Liver (tissue), 3 donors: ENCODE data around the gene SLC25A41.

Experiments used
- EGR1 ChIP-seq, 2 donors: IDR thresholded peaks; 2 replicates each; pipeline ENCODE4 v1.6.1; 2016 to 2018; ENCODE audit warnings: antibody characterized with exemption in 2 of 2, low read depth in 2 of 2
- FOXA1 ChIP-seq: IDR thresholded peaks from 2 replicates; pipeline ENCODE4 v1.6.1; 2016; ENCODE audit warnings: antibody characterized with exemption
- JUND ChIP-seq, 2 donors: IDR thresholded peaks; 2 replicates each; pipeline ENCODE4 v1.6.1; 2016; ENCODE audit warnings: antibody characterized with exemption in 2 of 2
- MAX ChIP-seq: IDR thresholded peaks from 2 replicates; pipeline ENCODE4 v1.6.1; 2016; ENCODE audit warnings: antibody characterized with exemption
- NR2F2 ChIP-seq: IDR thresholded peaks from 2 replicates; pipeline ENCODE4 v1.6.1; 2016; ENCODE audit warnings: antibody characterized with exemption
- RAD21 ChIP-seq, 2 donors: IDR thresholded peaks; 2 replicates each; pipeline ENCODE4 v1.6.1; 2016; ENCODE audit warnings: antibody characterized with exemption in 2 of 2, mild to moderate bottlenecking in 2 of 2
- RXRA ChIP-seq, 2 donors: IDR thresholded peaks; 2 replicates each; pipeline ENCODE4 v1.6.1; 2017 to 2018; ENCODE audit warnings: antibody characterized with exemption in 2 of 2, mild to moderate bottlenecking in 1 of 2
- TAF1 ChIP-seq: conservative IDR thresholded peaks from 2 replicates; pipeline ENCODE4 v1.6.1; 2016; ENCODE audit warnings: antibody characterized with exemption, mild to moderate bottlenecking
- YY1 ChIP-seq: IDR thresholded peaks from 2 replicates; pipeline ENCODE4 v1.6.1; 2016; ENCODE audit warnings: antibody characterized with exemption, mild to moderate bottlenecking
- TF ChIP-seq, protein P1 (sequence below): fragments of 150-350 bp; IDR thresholded peaks from 2 replicates; pipeline ENCODE4 v1.5.1; 2017; ENCODE audit warnings: improper control_type of control experiment, low read depth, low read length; ENCODE audit not compliant: missing input control
- TF ChIP-seq, protein P2 (sequence below): IDR thresholded peaks from 2 replicates; pipeline ENCODE4 v1.6.1; 2016; ENCODE audit warnings: antibody characterized with exemption, mild to moderate bottlenecking
- donor health status: healthy.
- donor health status: healthy.

DNA sequence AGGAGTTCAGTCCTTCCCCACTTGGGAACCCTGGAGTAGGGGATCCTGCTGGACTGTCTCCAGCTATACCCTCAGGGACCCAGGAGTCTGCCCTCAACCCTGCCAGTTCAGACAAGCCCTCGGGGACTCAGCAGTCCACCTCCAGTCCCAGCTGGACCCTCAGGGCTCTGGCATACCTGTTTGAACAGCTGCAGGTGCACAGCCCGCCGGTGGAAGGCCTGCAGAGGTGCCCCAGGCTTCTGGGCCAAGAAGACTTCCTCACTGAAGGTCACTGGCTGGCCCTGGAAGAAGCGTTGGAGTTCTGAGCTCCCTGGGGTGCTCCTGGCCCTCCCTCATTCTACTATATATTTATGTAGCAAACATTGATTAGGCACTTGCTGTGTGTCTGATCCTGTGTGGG is 39.1 kb upstream of the SLC25A41 start:
- TF ChIP-seq, protein P1, sequence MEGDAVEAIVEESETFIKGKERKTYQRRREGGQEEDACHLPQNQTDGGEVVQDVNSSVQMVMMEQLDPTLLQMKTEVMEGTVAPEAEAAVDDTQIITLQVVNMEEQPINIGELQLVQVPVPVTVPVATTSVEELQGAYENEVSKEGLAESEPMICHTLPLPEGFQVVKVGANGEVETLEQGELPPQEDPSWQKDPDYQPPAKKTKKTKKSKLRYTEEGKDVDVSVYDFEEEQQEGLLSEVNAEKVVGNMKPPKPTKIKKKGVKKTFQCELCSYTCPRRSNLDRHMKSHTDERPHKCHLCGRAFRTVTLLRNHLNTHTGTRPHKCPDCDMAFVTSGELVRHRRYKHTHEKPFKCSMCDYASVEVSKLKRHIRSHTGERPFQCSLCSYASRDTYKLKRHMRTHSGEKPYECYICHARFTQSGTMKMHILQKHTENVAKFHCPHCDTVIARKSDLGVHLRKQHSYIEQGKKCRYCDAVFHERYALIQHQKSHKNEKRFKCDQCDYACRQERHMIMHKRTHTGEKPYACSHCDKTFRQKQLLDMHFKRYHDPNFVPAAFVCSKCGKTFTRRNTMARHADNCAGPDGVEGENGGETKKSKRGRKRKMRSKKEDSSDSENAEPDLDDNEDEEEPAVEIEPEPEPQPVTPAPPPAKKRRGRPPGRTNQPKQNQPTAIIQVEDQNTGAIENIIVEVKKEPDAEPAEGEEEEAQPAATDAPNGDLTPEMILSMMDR = no peak
- TF ChIP-seq JUND (IDR thresholded peaks at IDR 0.05) (no peak), TAF1 (no peak), FOXA1 (no peak), MAX (no peak), RXRA (IDR thresholded peaks at IDR 0.05) (no peak), YY1 (no peak), EGR1 (IDR thresholded peaks at IDR 0.05; ENCODE audit: low read depth in 2 of 2) (no peak), NR2F2 (no peak), RAD21 (IDR thresholded peaks at IDR 0.05) (no peak)
- TF ChIP-seq, protein P2, sequence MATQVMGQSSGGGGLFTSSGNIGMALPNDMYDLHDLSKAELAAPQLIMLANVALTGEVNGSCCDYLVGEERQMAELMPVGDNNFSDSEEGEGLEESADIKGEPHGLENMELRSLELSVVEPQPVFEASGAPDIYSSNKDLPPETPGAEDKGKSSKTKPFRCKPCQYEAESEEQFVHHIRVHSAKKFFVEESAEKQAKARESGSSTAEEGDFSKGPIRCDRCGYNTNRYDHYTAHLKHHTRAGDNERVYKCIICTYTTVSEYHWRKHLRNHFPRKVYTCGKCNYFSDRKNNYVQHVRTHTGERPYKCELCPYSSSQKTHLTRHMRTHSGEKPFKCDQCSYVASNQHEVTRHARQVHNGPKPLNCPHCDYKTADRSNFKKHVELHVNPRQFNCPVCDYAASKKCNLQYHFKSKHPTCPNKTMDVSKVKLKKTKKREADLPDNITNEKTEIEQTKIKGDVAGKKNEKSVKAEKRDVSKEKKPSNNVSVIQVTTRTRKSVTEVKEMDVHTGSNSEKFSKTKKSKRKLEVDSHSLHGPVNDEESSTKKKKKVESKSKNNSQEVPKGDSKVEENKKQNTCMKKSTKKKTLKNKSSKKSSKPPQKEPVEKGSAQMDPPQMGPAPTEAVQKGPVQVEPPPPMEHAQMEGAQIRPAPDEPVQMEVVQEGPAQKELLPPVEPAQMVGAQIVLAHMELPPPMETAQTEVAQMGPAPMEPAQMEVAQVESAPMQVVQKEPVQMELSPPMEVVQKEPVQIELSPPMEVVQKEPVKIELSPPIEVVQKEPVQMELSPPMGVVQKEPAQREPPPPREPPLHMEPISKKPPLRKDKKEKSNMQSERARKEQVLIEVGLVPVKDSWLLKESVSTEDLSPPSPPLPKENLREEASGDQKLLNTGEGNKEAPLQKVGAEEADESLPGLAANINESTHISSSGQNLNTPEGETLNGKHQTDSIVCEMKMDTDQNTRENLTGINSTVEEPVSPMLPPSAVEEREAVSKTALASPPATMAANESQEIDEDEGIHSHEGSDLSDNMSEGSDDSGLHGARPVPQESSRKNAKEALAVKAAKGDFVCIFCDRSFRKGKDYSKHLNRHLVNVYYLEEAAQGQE = no peak
